ENCODE data around the gene IKBKG.
"Not testable (repeated sequence)": the region's sequence is repeated elsewhere in the genome, so short reads cannot be mapped to it uniquely, and the experiment has no call there.

Gene IKBKG

GRCh38 chrX:154558896-154559295 lies 11.5 kb downstream of the IKBKG start:
- not testable (repeated sequence) for DNase-seq (ENCODE audit: low read depth in 2 of 2)

- DNase-seq (ENCODE audit: low read depth in 2 of 2), result not testable (repeated sequence)
These were observed 12.9 kb downstream of the IKBKG start for GRCh38 chrX:154560326-154560725.

DNA sequence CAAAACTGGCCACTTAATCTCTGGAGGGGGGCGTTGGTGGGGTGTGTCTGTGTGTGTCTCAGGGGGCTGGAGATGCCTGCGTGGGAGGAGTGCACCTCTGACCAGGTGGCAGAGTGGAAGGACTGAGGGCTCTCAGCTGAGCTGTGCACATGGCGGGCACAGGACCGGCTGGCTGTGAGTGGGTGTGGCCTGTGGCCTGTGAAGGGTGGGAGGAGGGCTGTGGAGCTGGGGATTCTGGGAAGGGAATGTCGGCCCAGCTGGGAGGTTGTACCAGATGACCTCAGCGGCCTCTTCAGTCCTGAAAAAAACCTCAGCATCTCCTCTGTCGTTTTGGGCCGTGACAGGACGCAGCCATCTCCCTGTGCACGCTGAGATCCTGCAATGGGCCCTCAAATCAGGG lies 14.9 kb downstream of the IKBKG start:
- DNase-seq (ENCODE audit: low read depth in 2 of 2), result not testable (repeated sequence)

- DNase-seq (ENCODE audit: low read depth in 2 of 2), result not testable (repeated sequence)
These were observed 22.9 kb downstream of the IKBKG start for GRCh38 chrX:154570361-154570760.

DNA sequence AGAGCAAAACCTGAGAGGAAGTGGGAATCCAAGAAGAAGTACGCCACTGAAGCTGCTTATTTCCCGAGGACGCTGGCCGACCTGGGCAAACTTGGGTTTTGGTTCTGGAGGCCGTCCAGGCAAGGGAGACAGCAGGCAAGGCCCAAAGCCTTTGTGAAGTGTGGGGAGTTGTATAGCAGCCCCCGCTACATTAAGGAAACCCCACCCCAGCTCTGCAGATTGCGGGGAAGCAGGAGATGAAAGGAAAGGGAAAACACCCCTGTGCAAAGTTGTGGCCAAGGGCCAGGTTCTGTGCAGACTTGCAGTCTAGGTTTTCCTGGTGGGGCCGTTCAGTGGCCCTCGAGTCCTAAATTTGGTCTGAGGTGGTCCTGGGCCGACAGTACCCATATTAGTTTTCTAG lies 25.6 kb downstream of the IKBKG start:
- DNase-seq (ENCODE audit: low read depth in 2 of 2), result not testable (repeated sequence)

- not testable (repeated sequence) for DNase-seq (ENCODE audit: low read depth in 2 of 2)
These were observed 27.7 kb downstream of the IKBKG start for GRCh38 chrX:154575076-154575475.

DNA sequence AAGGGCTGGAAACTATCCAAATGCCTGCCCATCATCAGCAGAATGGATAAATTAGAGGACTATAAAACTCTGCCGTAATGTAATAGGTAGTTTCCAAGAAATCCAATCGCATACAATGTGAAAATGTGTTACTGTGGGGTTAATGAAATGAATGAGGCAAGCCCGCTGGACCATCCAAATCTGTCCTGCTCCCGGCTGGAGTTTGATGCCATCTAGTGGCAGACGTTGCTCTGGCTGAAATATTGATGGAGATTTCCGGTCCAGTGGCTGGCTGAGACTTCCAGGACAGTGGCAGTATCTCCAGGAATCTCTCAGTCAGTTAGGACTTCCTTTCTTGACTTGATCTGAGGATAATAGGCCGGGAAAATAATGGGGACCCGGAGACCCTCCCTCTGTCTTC lies 35.6 kb downstream of the IKBKG start:
- not testable (repeated sequence) for DNase-seq (ENCODE audit: low read depth in 2 of 2)

- not testable (repeated sequence) for DNase-seq (ENCODE audit: low read depth in 2 of 2)
These were observed 37.3 kb downstream of the IKBKG start, which contains the start of gene CTAG1A for GRCh38 chrX:154584585-154585183. Gene CTAG1A (plus strand): TSS chrX:154585133. CDS start chrX:154585207, 74 bp downstream.

- DNase-seq (ENCODE audit: low read depth in 2 of 2), result not testable (repeated sequence)
These were observed 43.0 kb downstream of the IKBKG start for GRCh38 chrX:154590415-154590814.

DNA sequence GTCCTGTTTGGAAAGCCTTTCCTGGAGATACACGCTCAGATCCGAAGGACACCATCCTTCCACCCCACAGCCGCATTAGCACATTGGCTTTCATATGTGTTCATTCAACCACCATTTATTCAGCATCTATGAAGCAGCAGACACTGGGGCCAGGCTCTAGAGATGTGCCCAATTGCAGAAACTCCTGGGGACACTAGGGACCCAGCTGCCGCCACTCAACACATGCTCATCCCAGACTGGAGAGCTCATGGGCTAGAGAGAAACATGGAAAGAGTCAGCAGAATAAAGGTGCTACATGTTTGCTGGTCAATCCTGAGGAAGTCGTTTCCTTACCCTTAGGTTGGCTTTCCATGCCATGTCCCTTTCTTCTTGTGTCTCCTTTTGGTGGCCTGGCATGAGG lies 45.1 kb downstream of the IKBKG start:
- no peak for DNase-seq (ENCODE audit: low read depth in 2 of 2)

DNA sequence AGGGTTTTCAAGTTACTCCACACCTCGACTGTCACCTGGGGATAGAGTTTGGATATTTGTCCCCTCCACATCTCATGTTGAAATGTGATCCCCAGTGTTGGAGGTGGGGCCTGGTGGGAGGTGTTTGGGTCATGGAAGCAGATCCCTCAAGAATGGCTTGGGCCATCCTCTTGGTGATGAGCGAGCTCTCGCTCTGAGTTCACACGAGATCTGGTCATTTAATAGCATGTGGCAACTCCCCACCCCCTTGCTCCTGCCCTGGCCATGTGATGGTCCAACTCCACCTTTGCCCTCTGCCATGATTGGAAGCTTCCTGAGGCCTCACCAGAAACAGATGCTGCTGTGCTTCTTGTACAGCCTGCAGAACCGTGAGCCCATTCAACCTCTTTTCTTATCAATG lies 45.8 kb downstream of the IKBKG start:
- DNase-seq (ENCODE audit: low read depth in 2 of 2), result no peak

- no peak for DNase-seq (ENCODE audit: low read depth in 2 of 2)
These were observed 47.1 kb downstream of the IKBKG start for GRCh38 chrX:154594491-154594890.

DNA sequence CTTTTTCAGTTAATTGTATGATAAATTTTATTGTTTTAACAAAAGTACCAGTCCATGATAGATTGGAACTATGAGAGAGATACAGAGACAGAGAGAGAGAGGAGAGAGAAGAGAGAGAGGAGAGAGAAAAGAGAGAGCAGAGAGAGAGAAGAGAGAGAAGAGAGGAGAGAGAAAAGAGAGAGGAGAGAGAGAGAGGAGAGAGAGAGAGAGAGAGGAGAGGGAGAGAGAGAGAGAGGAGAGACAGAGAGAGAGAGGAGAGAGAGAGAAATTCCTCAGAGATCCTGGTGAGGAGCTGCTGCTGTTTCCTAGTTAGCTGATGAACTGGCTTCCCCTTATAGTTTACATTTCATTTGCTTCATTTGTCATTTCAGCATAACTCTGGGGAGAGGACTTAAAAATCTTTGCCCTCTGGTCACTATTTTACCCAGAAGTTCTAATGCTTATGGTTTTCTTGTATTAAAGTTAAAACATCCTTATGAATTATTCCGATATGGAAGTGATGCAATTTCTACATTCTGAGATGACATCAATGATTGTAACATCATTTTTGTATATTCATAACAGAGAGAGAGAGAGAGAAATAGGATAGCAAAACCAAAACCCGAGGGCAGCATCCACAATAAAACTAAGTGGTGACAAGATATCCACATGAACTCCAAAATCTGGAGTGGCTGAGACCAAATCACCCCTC lies 48.3 kb downstream of the IKBKG start:
- DNase-seq (ENCODE audit: low read depth in 2 of 2), result no peak

DNA sequence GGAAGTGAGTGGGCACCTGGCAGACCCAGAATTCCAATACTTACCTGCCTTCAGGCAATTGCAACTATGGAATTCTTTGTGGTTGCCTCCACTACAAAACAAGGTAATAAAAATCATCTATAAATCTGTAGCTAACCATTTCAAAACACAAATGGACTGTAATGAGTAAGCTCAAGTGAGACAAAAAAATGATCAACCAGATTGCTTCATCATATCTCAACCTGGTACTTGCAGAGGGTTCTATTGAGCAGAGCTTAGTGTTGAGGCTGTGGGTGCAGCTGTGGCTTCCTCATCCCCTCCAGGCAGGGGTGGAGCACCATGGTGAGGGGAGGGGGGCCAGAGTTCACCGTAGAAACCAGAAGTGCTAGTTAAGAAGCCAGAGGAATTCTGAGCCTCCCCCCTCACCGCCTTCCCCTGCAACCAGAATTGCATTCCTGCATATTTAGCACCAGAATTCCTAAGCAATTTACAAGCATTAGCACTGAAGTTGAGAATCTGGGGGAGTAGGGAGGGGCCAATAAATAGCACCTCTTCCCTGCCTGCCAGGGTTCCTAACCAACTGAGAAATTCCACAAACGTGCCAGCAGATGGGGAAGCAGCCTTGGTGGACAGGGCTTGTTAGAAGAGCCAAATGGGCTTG lies 49.0 kb downstream of the IKBKG start:
- no peak for DNase-seq (ENCODE audit: low read depth in 2 of 2)

DNA sequence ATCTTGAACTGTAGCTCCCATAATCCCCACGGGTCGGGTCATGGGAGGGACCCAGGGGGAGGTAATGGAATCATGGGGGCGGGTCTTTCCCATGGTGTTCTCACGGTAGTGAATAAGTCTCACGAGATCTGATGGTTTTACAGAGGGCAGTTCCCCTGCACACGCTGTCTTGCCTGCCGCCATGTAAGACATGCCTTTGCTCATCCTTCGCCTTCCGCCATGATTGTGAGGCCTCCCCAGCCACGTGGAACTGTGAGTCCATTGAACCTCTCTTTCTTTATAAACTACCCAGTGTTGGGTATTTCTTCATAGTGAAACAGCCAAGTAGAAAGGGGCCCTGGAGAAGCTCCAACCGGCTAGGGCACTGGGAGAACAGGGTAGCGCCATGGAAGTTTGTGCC lies 49.8 kb downstream of the IKBKG start:
- DNase-seq (ENCODE audit: low read depth in 2 of 2), result no peak

DNA sequence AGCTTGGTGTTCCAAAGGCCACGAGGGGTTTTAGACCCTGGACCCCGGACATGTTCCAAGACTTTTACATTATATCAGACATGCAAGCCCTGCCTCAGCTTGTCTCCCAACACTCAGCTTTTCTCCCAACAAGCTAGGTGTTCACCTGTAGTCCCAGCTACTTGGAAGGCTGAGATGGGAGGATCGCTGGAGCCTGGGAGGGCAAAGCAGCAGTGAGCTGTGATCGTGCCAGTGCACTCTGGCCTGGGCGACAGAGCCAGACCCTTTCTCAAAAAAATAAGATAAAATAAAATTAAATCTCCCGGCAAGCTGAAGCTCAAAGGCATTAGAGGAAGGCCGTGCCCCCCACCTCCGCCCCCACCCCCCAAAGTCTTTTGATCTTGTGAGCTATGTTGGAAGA lies 51.2 kb downstream of the IKBKG start:
- DNase-seq (ENCODE audit: low read depth in 2 of 2), result no peak

DNA sequence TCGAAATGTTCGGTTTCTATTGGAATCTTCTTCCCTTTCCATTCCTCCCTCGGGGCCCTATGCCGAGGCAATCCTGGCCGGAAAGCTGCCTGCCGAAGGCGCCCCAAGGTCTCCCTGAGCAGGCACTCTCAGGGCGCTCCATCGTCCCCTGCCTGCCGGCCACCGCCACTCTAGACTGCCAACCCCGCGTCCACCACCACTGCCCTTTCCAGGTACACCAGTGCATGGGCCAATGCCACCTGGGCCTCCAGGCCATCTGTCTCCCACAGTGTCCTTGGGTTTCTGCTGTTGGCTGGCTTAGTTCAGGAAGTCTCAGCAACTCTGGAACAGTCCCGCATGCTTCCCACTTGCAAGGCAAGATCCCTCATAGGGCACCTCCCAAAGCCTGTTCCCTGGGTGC lies 52.1 kb downstream of the IKBKG start:
- DNase-seq (ENCODE audit: low read depth in 2 of 2), result no peak

GRCh38 chrX:154600759-154601374 lies 53.4 kb downstream of the IKBKG start:
- DNase-seq (ENCODE audit: low read depth in 2 of 2), result no peak

GRCh38 chrX:154602226-154602625 lies 54.8 kb downstream of the IKBKG start:
- DNase-seq (ENCODE audit: low read depth in 2 of 2), result no peak

- DNase-seq (ENCODE audit: low read depth in 2 of 2), result no peak
These were observed 55.5 kb downstream of the IKBKG start for GRCh38 chrX:154602766-154603437.

DNA sequence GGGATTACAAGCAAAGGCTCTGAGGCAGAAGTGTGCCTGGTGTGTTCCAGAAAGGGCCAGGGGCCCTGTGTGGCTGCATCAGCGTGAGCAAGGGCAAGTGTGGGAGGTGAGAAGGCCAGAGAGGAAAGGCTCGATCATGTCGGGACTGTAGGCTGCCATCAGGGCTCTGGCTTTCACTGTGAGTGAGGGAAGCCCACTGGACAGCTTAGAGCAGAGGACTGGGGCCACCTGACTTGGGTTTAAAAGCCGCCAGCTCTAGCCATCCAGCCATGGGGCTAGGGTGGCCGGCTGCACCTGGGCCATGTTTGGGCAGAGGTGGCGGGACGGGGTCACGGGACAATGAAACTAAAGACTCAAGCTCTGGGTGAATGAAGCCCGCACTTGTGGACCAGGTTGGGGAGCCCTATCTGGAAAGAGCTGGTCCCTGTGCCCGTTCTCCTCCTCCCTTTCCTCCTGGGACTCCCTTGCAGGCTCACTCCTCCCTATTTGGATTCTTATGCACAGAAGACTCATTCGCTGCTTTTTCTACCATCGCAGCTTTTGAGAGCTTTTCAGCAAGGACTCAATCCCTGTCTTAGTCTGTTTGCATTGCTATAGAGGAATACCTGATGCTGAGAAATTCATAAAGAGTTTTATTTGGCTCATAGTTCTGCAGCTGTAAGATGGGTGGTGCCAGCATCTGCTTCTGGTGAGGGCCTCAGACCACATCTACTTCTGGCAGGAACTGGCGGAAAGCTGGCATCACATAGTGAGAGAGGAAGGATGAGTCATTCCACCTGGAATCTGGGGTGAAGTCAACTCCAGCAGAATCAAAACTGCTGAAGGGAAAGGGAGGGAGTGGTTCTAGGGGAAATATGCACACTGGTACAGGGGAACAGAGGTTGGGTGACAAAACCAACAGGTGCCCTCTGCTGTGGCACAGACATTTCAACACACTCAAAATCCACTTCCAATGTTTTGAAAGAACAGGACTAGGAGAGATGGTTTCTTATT lies 56.3 kb downstream of the IKBKG start:
- DNase-seq (ENCODE audit: low read depth in 2 of 2), result no peak
